ENCODE measurements around the gene MROH2A.
"Not testable (repeated sequence)": the region's sequence is repeated elsewhere in the genome, so short reads cannot be mapped to it uniquely, and the experiment has no call there.

The MROH2A gene

DNA sequence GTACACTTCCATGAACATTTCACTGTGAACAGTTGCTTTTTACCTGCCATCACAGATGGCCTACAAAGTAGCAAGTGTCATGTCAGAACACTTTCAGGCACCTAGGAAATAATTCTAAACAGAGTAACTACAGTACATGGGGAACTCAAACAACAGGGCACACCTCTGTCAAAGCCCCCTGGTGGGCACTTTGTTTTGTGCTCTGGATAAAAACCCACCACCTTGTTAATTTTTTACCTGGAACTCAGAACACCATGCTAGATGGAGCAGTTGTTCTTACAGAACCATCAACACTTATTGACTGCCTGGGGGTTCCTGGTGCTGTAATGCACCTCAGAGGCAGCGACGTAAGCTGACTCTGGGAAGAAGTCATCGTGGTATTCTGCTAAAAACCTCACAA lies 87.7 kb downstream of the MROH2A start:
- DNase-seq: no peak

DNA sequence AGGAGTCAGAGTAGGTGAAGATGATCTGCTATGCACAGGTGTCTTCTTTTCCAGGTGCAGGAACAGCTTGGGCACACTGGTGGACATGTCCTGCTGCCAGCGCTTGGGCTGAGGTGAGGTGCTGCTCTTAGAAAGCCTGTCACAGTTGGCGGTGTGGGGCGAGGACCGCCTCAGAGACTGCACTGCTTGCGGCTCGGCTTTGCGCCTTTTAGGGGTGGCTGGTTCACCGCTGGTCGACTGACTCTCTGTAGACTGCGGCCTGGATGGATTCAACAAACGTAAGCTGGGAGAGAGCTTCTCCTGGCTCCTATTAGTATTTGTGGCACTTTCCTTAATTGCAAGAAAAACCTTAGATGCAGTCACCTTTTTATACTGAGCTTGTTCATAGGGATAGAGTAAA lies 88.3 kb downstream of the MROH2A start:
- DNase-seq: no peak

DNA sequence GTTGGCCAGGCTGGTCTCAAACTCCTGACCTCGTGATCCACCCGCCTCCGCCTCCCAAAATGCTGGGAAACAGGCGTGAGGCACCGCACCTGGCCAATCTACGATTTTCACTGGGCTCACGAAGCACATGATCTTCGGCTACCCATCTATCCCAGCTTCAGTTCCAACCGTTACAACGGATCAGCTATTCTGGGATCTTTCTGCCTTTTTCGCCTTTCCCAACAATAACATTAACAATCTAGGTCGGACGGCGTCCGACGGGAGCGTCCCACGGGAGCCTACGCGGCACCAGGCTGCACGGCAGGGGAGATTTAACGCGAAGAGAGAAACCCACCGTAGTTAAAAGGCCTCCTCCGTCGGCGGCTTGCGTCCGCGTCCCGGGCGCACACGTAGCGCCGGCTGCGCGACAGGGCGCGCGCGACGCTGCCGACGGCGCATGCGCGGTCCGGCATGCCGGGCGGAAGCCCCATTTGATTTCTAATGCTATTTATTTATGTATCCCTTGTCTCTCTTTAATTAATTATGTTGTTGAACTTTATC lies 89.9 kb downstream of the MROH2A start, which contains the start of gene MSL3B:
Gene MSL3B, minus strand, starts transcription at position 394 of the 540 bp plus-strand sequence.
- peak; percentile 78 for DNase-seq

DNA sequence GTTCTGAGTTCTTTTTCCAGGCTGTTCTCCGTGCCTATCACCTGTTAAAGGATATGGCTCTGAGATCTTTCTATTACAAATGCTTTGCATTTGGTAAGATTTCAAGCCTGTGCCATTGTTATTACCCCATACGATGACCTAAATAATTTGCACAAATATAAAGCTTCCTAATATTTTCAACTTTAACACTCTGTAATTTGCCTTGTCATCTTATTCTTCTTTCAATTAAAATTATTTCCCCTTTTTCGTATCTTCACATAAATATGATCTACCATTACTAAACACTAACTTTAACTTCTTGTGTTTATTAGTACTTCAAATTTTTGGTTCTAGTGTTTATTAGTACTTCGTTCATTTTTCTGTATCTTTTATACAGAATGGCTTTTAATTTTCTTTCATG lies 93.3 kb downstream of the MROH2A start:
- DNase-seq: no peak

DNA sequence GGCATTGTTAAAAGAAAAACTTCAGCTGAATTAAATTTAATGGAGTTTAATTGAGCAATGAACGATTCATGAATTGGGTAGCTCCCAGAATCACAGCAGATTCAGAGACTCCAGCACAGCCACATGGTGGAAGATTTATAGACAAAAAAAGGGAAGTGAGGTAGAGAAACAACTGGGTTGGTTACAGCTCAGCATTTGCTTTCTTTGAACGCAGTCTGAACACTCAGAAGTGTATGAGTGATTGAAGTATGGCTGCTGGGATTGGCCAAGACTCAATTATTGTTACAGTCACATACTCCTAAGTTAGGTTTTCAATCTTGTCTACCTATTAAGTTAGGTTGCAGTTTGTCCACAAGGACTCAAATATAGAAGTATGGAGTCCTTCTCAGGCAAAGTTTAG lies 94.0 kb downstream of the MROH2A start:
- not testable (repeated sequence) for DNase-seq

DNA sequence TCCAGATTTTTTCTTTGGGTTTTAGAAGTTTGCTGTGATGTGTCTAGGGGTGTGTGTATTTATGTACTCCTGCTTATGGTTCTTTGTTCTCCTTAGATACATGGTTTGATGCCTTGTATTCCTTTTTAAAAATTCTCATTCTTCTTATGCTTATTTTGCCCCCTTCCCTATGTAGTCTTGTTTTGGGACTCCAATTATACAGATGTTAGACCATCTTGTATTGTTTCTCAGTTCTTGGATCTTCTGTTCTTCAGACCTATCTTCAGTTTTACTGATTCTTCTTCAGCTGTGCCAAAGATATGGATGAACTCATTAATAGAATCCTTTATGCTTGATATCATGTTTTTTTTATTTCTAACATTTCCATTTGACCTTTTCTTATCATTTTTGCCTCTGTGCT lies 104.2 kb downstream of the MROH2A start:
- no peak for DNase-seq

All from activated CD8-positive, alpha-beta memory T cell treated with anti-CD3 and anti-CD28 coated beads, Interleukin-2, amount 50 U/mL, for 48 hours (primary cell).